ENCODE results near the gene PDZD4. TPM values are rescaled to one million over a fixed set of nuclear protein-coding genes. Genes with fewer than 3 reads are reported as not detected.

Gene PDZD4
- total RNA-seq, 4 donors from 2014 or later: 20.0 to 48.4 (median 36.9) TPM

DNA sequence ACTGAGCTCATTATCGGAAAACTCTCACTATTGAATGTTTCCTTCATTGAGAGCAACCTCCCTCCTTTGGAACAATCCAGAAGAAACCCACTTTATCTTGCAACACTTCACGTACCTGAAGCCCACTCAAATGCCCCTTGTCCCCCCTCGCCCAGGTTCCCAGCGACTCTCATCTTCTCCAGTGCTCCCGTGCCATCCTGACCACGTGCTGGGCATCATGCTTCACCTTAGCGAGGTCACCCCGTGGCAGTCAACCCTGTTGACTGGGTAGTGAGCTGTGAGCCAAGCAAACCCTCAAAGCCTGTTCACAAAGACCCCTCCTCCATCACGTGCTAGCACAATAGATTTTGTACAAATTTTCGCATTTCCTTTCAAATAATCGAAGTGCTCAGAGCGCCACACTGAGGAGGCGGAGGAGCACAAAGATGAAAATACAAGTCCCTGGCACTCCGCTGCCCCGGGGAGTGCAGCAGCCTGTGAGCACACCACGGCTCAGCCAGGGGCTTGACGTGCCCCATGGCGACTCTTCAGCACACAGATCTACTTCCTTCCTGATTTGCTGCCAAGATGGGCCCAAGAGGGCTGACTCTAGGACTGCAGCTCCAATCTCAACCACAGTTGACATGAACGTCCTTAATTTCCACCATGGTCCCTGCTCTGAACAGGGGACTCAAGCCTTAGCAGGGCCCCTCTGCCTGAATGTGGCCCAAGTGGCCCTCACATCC lies 15.6 kb downstream of the PDZD4 start:
- H3K27ac ChIP-seq (replicated peaks in 1 of 4): no peak overlapping the region
- intact Hi-C loops (cut with DNase I): no loop called here
- H3K9me3 ChIP-seq: peaks cover 0 to 4% (median 0%) of the 10 kb centered on the region in 4 donors
- DNase-seq (ENCODE audit: extremely low spot score): no peak
- peaks cover 0 to 16% (median 13%) of the 10 kb centered on the region in 4 donors for H3K4me1 ChIP-seq
- no peaks in the 10 kb centered on the region for H3K36me3 ChIP-seq
- WGBS: 78% methylated on average over 19 of the region's 19 CpGs
- no peak overlapping the region for H3K4me3 ChIP-seq
- no peaks in the 10 kb centered on the region for H3K27me3 ChIP-seq
- TF ChIP-seq EP300 (IDR thresholded peaks at IDR 0.05): no peak
- TF ChIP-seq POLR2AphosphoS5 (IDR thresholded peaks at IDR 0.05): no peak
- no peak for TF ChIP-seq POLR2A (IDR thresholded peaks at IDR 0.05; ENCODE audit: low read depth)

DNA sequence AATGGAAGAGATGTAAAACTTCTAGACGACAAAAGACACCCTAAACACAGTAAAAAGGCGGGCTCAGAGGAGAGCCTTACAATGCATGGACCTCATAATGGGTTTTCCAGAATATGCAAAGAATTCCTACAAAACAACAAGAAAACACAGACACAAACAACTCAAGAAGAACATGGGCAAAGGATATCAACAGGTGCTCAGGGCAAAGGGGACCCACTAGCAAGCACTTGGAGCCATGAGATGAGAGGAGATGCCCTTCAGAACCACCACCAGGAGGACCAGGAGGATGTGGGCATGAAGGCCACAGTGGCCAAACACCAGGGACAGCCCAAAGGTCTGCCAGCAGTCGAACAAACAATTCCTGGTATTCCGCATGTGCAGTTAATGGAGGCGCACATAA lies 17.2 kb downstream of the PDZD4 start:
- H3K9me3 ChIP-seq: peaks cover 0 to 4% (median 0%) of the 10 kb centered on the region in 4 donors
- H3K36me3 ChIP-seq: no peaks in the 10 kb centered on the region
- no peak overlapping the region for H3K27ac ChIP-seq (replicated peaks in 1 of 4)
- WGBS: 92% methylated on average over 5 of the region's 5 CpGs
- no peak overlapping the region for H3K4me3 ChIP-seq
- no peak for DNase-seq (ENCODE audit: extremely low spot score)
- H3K4me1 ChIP-seq: no peaks in the 10 kb centered on the region
- TF ChIP-seq EP300 (IDR thresholded peaks at IDR 0.05) (no peak), POLR2A (IDR thresholded peaks at IDR 0.05; ENCODE audit: low read depth) (no peak), POLR2AphosphoS5 (IDR thresholded peaks at IDR 0.05) (no peak)
- TF ChIP-seq, protein P1, sequence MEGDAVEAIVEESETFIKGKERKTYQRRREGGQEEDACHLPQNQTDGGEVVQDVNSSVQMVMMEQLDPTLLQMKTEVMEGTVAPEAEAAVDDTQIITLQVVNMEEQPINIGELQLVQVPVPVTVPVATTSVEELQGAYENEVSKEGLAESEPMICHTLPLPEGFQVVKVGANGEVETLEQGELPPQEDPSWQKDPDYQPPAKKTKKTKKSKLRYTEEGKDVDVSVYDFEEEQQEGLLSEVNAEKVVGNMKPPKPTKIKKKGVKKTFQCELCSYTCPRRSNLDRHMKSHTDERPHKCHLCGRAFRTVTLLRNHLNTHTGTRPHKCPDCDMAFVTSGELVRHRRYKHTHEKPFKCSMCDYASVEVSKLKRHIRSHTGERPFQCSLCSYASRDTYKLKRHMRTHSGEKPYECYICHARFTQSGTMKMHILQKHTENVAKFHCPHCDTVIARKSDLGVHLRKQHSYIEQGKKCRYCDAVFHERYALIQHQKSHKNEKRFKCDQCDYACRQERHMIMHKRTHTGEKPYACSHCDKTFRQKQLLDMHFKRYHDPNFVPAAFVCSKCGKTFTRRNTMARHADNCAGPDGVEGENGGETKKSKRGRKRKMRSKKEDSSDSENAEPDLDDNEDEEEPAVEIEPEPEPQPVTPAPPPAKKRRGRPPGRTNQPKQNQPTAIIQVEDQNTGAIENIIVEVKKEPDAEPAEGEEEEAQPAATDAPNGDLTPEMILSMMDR (IDR thresholded peaks at IDR 0.05): no peak
- intact Hi-C loops (cut with DNase I): no loop called here
- no peaks in the 10 kb centered on the region for H3K27me3 ChIP-seq

DNA sequence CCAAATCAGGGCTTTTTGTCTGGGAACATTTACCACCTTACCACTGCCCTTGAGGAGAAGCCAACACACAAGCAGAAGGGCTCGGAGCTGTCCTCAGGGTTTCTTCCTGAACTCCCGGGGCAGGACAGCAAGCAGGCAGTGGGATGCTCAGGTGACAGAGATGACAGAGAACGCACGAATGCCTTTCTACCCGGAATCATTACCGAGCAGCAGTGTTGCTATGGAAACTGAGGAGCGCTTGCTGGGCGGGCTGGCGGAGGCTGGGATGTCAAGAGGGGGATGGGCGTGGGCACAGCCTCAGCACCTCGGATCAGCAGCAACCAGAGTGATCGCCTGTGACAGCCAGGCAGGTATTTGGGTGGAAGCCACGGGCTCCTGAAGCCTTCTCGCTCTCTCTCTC lies 18.1 kb downstream of the PDZD4 start:
- Histone ChIP-seq H3K36me3 (no peaks in the 10 kb centered on the region), H3K27ac (replicated peaks in 1 of 4) (no peak overlapping the region), H3K4me1 (no peaks in the 10 kb centered on the region), H3K9me3 (peaks cover 0 to 4% (median 0%) of the 10 kb centered on the region in 4 donors), H3K4me3 (no peak overlapping the region), H3K27me3 (no peaks in the 10 kb centered on the region)
- DNase-seq (ENCODE audit: extremely low spot score): no peak
- WGBS: 72% methylated on average over 12 of the region's 14 CpGs
- TF ChIP-seq, protein P1 (IDR thresholded peaks at IDR 0.05): no peak
- TF ChIP-seq EP300 (IDR thresholded peaks at IDR 0.05): no peak
- intact Hi-C loops (cut with DNase I): no loop called here

DNA sequence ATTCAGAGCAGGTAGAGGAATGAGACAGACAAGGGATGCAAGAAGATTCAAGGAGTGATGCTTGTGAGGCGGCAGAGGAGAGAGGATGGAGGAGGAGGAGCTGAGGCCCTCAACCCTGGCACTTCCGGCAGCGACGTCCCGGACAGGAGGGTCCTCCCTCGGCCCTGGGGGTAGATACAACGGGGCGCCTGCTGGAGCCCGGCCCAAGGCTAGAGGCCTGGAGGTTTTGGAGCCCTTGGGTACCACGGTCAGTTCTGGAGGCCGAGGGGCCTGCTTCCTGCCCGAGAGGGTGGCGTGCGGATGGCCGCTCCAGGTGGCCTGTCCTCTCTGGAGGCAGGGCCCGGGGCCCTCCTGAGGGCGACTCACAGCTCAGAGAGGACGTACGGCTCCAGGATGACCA lies 22.4 kb downstream of the PDZD4 start:
- Histone ChIP-seq H3K27ac (replicated peaks in 1 of 4) (no peak overlapping the region), H3K4me3 (no peak overlapping the region), H3K36me3 (peaks cover 0 to 25% (median 4%) of the 10 kb centered on the region in 4 donors), H3K4me1 (no peaks in the 10 kb centered on the region), H3K9me3 (peaks cover 0 to 4% (median 0%) of the 10 kb centered on the region in 4 donors), H3K27me3 (no peaks in the 10 kb centered on the region)
- no peak for TF ChIP-seq EP300 (IDR thresholded peaks at IDR 0.05)
- no peak for TF ChIP-seq POLR2AphosphoS5 (IDR thresholded peaks at IDR 0.05)
- no peak for TF ChIP-seq POLR2A (IDR thresholded peaks at IDR 0.05; ENCODE audit: low read depth)
- TF ChIP-seq, protein P1 (IDR thresholded peaks at IDR 0.05): no peak
- DNase-seq (ENCODE audit: extremely low spot score): no peak
- WGBS: 87% methylated on average over 10 of the region's 19 CpGs
- intact Hi-C loops (cut with DNase I): no loop called here

DNA sequence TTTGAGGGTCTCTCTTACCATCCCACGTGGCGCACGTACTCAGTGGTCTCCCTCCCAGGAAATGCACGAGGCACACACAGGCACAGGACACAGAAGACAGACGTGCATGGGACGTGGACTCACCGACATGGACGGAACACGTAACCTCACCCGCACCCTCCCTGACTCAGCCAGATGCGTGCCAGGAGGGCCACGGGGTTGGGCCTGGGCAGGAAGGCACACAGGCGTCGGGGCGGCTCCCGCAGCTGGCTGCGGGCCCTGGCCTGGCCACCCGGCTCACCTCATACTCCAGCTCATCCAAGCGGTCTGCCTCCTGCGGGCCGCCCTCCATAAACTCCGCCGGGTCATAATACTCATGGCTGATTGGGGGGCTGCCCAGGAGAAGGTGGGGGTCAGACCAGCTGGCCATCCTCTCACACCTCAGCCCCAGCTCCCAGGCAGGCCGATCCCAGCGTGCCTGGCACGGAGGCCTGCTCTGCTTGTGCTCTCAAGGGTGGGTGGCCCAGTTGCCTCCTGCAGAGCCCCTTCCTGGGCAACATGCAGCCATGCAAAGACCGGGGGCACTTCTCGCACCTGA lies 23.3 kb downstream of the PDZD4 start:
- peaks cover 0 to 25% (median 4%) of the 10 kb centered on the region in 4 donors for H3K36me3 ChIP-seq
- H3K27ac ChIP-seq (replicated peaks in 1 of 4): no peak overlapping the region
- peaks cover 0 to 4% (median 0%) of the 10 kb centered on the region in 4 donors for H3K9me3 ChIP-seq
- WGBS: 93% methylated on average over 12 of the region's 28 CpGs
- intact Hi-C loops (cut with DNase I): no loop called here
- no peak for TF ChIP-seq EP300 (IDR thresholded peaks at IDR 0.05)
- TF ChIP-seq POLR2A (IDR thresholded peaks at IDR 0.05; ENCODE audit: low read depth): no peak
- TF ChIP-seq, protein P1 (IDR thresholded peaks at IDR 0.05): no peak
- TF ChIP-seq POLR2AphosphoS5 (IDR thresholded peaks at IDR 0.05): no peak
- H3K27me3 ChIP-seq: no peaks in the 10 kb centered on the region
- no peak overlapping the region for H3K4me3 ChIP-seq
- no peak for DNase-seq (ENCODE audit: extremely low spot score)
- H3K4me1 ChIP-seq: no peaks in the 10 kb centered on the region
